OCI-LY1 (cell line): ENCODE data around the gene AFTPH.

Experiments used
- EZH2 ChIP-seq: fragments of 200-600 bp; sonication (generic), shearing (Covaris generic); IDR thresholded peaks from 2 replicates; pipeline ENCODE4 v1.8.0; 2017; ENCODE audit warnings: borderline replicate concordance, mixed run types, mild to moderate bottlenecking, antibody characterized with exemption, low read length, moderate library complexity, mixed read lengths
- TF ChIP-seq, protein P1 (sequence below): fragments of 200-600 bp; sonication (generic), shearing (Covaris generic); IDR thresholded peaks from 2 replicates; pipeline ENCODE4 v1.5.1; 2017; ENCODE audit warnings: mild to moderate bottlenecking, antibody characterized with exemption, low read length, moderate library complexity, mixed read lengths

- TF ChIP-seq, protein P1, sequence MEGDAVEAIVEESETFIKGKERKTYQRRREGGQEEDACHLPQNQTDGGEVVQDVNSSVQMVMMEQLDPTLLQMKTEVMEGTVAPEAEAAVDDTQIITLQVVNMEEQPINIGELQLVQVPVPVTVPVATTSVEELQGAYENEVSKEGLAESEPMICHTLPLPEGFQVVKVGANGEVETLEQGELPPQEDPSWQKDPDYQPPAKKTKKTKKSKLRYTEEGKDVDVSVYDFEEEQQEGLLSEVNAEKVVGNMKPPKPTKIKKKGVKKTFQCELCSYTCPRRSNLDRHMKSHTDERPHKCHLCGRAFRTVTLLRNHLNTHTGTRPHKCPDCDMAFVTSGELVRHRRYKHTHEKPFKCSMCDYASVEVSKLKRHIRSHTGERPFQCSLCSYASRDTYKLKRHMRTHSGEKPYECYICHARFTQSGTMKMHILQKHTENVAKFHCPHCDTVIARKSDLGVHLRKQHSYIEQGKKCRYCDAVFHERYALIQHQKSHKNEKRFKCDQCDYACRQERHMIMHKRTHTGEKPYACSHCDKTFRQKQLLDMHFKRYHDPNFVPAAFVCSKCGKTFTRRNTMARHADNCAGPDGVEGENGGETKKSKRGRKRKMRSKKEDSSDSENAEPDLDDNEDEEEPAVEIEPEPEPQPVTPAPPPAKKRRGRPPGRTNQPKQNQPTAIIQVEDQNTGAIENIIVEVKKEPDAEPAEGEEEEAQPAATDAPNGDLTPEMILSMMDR = no peak
- no peak for TF ChIP-seq EZH2
These were observed 70.3 kb downstream of the AFTPH start for GRCh38 chr2:64594226-64594989.
